NCI-H2029 (cell line): ENCODE data around the gene GLDC.
"Not testable (repeated sequence)": the region's sequence is repeated elsewhere in the genome, so short reads cannot be mapped to it uniquely, and the experiment has no call there.

Experiments used
- DNase-seq: peaks from one replicate; lab custom pipeline; 2025; lab: John Stamatoyannopoulos, UW

Gene GLDC

DNA sequence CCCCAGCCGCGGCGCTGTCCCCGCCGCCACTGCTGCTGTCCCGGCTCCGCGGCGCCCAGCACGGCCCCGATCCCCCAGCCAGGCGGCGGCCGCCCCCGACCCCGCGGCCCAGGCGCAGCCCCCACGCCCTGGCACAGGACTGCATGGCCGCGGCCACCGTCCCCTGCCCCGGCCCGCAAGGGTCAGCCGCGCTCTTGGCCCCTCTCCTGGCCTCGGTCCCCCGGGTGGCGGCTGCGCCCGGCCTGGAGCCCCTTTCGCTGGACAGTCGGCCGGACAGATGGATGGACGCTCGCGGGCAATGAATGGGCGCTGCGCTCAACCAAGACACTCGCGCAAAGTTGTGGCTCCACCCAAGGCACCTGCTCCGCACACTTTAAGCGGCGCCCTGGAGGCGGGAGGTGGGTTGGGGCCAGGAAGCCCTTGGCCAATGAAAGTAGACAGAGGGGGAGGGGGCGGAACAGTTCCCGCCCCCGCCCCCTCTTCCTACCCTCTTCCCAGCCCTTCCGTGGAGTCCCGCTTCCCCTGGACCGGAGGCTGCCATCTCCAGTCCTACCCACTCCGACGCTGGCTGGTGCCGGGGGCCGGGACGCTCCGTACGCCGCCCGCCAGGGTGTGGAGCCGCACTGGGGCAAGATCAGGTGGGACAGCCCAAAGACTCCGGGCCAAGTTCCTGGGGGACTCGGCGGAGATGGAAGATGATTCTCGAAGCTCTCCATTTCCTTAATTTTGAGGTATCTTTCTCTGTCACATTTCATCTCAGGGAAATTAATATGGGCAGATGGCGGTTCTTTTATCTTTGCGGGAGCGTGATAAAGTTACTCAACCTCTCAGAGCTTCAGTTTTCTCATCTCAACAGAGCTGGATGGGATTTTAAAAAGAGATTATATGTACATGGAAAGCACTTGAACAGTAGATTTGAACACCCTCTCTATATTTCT, at the start of gene GLDC:
Gene GLDC (minus strand): TSS at position 375 of the 938 bp plus-strand sequence. CDS start 230 bp downstream, at position 145.
- no peak for DNase-seq

DNA sequence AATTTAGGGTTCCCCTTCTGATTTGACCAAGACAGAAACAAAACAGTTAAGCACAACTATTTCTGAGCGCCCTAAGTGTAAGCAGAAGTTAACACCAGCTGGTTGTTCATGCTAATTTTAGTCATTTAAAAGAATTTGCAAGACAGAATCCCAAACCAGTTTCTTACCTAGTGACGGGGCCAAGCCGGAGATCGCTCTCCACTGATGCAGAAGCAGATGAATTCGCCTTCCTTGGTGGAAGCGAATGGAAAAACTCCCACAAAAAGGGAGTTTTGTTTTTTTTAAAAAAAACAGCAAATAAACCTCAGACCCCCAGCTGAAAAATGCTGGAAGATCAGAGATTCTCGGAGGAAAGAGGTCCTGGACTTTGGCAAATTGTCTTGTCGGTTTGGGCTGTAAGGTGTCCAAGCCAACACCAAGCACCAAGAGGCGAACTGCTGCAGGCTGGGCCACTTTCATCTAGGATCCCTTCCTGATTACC, 47.4 kb upstream of the GLDC start:
- DNase-seq, result no peak

DNA sequence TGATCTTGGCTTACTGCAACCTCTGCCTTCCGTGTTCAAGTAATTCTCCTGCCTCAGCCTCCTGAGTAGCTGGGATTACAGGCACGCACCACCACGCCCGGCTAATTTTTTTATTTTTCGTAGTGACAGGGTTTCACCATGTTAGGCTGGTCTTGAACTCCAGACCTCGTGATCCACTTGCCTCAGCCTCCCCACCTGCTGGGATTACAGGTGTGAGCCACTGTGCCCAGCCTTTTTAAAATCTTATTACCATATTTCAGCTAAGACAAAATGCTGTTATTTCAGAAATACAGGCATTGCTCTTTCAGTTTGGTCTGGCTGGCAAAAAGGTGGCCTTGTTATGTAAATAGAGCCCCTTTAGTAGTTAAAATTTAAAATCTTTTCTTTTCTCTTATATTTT, 46.9 kb upstream of the GLDC start:
- DNase-seq, result no peak

DNA sequence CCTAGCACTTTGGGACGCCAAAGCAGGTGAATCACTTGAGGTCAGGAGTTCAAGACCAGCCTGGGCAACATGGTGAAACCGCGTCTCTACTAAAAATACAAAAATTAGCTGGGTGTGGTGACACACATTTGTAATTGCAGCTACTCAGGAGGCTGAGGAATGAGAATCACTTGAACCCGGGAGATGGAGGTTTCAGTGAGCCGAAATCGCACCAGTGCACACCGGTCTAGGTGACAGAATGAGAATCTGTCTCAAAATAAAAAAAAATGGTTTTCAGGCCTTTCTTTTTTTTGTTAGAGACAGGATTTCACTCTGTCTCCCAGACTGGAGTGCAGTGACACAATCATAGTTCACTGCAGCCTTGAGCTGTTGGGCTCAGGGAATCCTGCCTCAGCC, 45.1 kb upstream of the GLDC start:
- DNase-seq, result not testable (repeated sequence)

DNA sequence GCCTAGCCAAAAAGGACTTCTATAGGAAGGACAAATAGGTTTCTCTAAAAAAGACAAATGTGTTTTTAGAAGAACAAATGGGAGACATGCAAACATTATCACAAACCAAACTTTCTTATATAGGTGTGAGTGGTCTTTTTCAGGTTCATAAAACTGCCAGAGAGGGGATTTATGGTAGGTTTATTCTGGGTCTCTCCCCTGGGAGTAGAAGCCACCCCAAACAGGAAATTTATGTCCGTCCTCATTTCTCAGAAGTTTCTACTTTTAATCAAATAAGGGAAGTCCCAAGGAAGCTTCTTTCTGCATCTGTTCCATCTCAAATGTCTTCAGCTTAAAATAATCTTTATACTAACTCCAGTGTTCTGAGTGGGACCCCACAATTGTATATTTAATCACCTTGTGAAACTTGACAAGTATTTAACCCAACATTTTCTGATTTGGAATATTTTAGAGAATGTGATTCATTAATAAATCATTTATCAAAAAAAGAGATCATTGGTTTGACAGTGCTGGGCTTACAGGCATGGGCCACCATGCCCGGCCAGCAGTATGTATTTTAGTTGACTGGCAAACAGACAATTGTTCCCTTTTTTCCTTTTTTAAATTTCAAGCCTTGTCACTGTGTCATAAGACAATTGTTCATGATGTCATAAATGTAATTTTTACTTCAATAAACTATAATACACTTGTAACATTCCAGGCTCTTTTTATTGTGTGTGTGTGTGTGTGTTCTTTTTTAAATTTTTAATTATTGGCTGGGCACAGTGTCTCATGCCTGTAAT, 44.6 kb upstream of the GLDC start:
- no peak for DNase-seq

DNA sequence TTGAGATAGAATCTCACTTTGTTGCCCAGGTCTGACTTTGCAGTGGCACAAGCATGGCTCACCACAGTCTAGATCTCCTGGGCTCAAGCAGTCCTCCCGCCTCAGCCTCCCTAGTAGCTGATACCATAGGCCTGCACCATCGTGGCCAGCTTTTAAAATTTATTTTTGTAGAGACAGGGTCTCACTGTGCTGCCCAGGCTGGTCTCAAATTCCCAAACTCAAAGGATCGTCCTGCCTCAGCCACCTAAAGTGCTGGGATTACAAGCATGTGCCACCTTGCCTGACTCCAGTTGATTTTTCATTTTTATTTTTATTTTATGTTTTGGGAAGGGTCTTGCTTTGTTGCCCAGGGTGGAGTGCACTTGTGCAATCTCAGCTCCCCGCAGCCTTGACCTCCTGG, 41.7 kb upstream of the GLDC start:
- DNase-seq, result no peak

DNA sequence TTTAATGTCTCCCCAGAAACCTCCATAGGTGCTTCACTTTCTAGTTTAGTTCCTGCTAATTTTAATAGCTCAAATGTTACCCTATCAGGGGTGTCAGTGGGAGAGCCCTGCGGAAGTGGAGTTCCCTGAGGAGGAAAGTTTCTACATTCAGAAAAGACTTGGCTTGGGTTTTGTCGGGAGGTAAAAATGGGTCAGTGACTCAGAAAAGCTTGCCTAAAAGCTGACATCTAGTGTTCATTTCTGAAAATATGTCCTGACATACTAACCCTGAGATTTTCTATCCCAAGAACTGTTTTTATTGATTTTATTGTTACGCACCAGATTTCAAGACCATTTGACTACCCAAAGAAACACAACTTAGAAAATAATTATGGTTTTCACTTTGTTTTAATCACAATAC, 40.9 kb upstream of the GLDC start:
- no peak for DNase-seq

DNA sequence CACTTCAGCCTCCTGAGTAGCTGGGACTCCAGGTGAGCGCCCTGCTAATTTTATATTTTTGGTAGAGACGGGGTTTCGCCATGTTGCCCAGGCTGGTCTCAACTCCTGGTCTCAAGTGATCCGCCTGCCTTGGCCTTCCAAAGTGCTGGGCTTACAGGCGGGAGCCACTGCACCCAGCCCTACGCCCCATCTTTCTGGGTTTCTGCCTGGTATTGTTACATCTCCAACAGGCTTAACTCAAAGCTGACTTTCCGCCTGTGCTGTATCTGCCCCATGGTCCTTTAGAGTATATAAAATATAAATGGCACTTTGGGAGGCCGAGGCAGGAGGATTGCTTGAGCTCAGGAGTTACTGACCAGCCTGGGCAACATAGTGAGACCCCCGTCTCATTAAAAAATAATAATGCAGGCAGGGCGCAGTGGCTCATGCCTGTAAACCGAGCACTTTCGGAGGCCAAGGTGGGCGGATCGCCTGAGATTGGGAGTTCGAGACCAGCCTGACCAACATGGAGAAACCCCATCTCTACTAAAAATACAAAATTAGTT, 36.5 kb upstream of the GLDC start:
- no peak for DNase-seq

DNA sequence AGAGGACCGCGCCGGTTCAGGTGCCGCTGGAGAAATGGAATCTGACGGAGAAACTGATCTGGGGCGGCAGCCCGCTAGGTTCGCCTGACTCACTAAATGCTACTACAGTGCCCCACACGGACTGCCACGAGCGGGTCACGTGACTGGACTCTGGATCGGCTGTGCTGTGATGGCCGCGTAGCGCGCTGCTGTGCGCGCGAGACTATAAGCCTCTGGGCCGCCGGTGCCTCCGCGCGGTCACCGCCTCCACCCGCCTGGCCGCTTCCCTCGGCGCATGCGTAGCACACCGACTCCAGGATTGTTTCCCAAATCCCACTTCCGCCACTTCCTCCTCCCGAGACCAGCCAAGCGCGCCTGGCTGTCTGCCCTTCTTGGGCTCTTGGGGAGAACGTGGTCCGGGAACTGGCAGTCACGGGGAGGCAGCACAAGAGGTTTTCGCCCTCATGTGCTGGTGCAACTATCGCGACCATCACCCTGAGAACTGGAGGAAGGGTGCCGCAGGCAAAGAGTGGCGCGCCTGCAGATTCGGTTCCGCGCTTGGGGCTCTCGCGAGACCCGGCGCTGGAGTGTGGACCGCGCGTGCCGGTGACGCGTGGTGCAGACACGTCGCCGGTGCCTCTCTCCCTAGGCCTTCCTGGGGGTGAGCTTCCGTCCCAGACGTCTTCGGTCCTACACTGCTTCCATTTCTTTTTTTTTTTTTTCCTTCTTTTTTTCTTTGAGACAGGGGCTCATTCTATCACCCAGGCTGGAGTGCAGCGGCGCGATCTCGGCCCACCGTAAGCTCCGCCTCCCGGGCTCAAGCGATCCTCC, 35.8 kb upstream of the GLDC start:
- peak; percentile 81 for DNase-seq

DNA sequence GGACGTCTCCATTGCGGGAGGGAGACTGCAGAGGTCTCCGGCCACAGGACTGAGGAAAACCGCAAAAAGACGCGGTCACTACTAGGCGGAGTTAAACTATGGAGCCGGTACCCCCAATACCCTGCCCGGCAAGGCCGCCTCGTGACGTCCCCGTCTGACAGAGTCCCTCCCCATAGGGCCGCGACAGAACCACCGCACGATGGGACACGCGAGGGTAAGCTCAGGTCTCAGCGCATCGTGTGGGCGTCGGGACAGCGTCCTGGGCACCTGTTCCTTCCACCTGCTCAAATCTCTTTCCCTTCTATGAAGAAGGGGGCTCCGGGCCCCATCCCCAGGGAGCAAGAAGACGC, 35.2 kb upstream of the GLDC start:
- DNase-seq, result no peak

DNA sequence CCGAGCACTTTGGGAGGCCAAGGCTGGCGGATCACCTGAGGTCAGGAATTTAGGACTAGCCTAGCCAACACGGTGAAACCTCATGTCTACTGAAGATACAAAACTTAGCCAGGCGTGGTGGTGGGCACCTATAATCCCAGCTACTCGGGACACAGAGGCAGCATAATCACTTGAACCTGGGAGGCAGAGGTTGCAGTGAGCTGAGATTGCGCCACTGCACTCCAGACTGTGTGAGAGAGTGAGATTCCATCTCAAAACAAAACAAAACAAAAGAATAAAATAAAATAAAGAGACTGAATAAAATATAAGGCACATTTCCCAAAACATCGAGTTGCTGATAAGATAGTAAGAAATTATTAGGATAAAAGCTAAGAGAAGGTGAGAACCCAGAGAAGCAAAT, 32.3 kb upstream of the GLDC start:
- DNase-seq, result no peak

DNA sequence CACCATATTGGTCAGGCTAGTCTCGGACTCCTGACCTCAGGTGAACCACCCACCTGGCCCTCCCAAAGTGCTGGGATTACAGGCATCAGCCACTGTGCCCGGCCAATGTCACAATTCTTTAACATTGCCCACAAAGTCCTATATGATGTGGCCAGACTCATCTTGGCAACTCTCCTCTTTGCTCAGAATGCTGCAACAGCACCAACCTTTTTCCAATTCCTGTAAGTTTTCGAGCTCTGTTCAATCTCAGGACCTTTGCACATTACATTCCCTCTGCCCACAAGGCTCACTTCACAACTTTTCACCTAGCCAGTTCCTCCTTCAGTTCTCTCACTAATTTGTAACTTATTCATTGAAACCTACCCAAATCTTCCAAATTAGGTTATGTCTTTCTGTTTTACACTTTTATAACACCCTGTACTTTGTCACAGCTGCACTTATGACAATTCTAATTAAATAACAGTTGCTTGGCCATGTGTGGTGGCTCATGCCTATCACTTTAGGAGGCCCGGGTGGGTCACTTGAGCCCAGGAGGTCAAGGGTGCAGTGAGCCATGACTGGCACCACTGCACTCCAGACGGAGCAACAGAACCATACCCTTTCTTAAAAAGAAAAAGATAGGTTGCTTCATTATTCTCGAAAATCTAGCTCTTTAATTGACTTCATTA, 30.9 kb upstream of the GLDC start:
- no peak for DNase-seq

DNA sequence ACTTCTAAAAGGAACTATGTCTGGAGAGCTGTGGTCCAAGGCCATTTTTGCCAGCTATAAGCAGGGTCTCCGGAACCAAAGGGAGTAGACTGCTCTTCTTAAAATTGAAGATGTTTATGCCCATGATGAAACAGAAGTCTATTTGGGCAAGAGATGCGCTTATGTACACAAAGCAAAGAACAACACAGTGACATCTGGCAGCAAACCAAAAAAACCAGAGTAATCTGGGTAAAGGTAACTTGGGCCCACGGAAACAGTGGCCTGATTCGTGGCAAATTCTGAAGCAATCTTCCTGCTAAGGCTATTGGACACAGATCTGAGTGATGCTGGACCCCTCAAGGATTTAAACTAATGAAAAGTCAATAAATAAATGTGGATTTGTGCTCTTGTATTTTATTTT, 29.7 kb upstream of the GLDC start:
- DNase-seq, result no peak

DNA sequence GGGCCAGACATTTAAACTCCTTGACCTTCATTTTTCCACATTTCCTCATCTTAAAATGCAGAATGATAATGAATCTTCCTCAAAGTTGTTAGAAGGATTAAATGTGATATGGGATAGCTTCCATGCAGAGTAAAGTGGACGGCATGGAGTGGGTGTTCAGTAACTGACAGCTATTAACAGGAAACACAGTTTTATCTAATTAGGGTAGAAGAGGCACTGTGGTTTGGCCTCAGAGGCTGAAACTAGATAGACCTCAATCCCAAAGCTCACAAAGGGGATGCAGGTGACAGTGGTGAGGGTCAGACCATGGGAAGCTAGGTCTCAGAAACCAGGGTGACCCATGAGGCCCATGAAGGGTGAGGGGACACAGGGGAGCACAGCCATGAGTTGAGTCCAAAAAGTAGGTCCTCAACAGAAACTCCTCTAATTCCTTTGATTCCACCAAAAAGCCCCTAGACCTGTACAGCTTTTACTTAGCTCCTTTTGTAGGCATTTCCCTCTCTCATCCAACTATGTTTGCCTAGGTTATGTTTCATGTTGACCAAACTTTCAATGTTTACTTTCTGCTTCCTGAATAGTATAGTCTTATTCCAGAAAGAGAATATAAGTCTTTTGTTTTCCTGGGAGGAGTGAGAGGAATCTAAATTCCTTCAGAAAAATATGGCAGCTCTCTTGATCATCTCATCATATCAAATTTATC, 27.9 kb upstream of the GLDC start:
- DNase-seq, result no peak

DNA sequence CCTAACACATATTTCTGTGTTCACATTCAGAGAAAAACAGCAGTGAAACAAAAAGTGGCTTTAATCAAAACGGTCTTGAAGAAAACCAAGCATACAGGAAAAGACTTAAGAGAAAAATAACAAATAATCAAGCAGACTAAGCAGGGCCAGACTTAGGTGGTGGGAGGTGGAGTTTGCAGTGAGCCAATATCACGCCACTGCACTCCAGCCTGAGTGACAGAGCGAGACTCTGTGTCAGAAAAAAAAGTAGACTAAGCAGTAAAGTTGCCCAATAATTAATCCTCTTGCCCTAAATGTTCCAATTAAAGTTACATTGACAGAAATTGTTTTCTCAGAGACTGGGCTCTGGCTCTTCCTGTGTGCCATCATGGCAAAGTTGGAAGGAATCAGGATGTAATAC, 26.6 kb upstream of the GLDC start:
- no peak for DNase-seq

DNA sequence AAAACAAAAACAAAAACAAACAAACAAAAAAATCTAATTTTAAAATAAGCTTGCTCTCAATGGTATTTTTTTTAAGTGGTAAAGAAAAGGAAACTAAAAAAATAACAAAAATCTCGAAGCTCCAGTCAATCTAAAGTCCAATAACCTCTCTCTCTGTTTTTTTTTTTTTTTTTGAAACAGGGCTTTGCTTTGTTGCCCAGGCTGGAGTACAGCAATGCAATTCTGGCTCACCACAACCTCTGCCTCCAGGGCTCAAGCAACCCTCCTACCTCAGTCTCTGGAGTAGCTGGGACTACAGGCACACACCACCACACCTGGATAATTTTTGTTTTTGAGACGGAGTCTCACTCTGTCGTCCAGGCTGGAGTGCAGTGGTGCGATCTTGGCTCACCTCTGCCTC, 25.9 kb upstream of the GLDC start:
- no peak for DNase-seq

DNA sequence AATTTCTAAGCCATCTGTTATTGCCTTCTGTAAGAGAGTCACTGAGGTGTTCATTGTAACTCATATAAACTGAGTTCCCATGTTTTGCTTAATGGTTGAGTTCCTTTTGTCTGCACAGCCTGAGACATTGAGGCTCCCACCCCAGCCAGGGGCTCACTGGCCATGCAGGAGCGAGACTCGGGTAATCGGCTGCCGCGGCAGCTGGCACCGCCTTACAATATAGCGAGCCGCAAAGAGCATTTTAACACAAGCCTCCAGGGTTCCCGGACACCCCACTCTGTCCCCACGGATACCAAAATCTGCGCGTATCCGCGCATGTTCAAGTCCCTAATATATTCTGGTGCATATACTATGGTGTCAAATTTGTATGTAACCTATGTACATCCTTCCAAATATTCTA, 24.4 kb upstream of the GLDC start:
- DNase-seq, result no peak

DNA sequence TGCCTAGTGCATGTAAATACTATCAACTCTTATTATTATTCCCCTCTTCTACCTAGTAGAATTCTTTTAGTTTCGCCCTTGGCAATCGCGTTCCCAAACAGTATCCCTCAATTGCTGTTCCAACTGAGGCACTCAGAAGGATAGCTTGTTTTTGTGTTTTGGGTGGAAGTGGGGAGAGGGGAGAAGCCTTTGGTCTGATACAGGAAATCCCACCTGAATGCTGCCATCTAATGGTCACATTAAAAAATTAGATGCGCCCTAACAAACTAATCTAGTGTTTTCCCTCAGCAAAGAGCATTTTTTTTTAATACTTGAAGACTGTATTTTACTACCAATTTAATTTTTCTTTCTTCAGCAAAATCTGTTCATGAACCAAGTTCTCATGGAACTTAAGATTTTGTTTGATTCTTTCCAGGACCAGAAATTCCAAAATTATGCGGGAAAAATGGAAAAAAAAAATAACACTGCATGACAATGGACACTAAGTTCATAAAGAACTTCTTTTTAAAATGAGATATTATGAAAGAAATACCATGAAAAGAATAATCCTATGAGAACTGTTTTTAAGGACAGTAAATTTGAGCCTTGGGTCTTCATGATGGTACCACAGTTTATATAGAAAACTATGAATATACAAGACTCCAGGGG, 22.2 kb upstream of the GLDC start:
- DNase-seq, result no peak

DNA sequence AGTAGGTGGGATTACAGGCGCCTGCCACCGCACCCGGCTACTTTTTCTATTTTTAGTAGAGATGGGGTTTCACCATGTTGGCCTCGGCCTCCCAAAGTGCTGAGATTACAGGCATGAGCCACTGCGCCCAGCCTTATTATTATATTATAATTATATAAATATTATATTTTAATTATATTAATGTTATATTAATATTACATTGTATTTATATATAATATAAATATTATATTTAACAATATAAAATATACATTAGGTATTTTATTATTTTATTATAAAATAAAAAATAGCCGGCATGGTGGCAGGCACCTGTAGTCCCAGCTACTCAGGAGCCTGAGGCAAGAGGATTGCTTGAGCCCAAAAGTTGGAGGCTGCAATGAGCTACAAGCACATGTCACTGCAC, 21.6 kb upstream of the GLDC start:
- no peak for DNase-seq

DNA sequence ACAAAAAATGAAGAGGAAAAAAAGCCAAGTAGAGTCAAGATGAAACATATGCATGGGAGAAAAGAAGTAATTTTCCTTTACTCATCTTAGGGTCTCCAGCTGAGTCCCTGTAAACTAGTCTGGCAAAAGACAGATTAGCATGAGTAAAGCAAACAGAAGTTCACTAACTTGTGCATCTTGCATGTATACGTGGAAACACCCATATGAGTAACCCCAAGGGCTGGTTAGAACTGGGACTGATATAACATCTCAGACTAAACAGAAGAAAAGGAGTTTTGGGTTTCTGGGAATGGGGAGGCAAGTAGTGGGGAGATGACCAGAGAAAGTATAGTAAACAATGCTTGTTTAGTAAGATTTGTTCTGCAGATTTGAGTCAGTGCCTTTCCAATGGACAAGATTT, 20.1 kb upstream of the GLDC start:
- DNase-seq, result no peak
